Endothelial cell of umbilical vein (primary cell): ENCODE measurements around the gene RNF224.

Experiments used
- EZH2 ChIP-seq: IDR thresholded peaks from 2 replicates; pipeline ENCODE4 v1.6.1; 2012; ENCODE audit warnings: borderline replicate concordance, low read depth, mild to moderate bottlenecking, moderate library complexity, low read length, inconsistent platforms; ENCODE audit not compliant: severe bottlenecking
- FOS ChIP-seq: IDR thresholded peaks from 2 replicates; pipeline ENCODE4 v1.6.1; 2011; ENCODE audit warnings: mild to moderate bottlenecking, low read length, moderate library complexity, borderline replicate concordance; ENCODE audit not compliant: insufficient read depth
- GATA2 ChIP-seq: IDR thresholded peaks from 2 replicates; pipeline ENCODE4 v1.7.0; 2011; ENCODE audit warnings: low read depth, mild to moderate bottlenecking, moderate library complexity, mixed read lengths, low read length; ENCODE audit not compliant: insufficient read length, insufficient read depth
- JUN ChIP-seq: IDR thresholded peaks from 2 replicates; pipeline ENCODE4 v1.6.1; 2011; ENCODE audit warnings: borderline replicate concordance, low read depth; ENCODE audit not compliant: insufficient read length, insufficient read depth
- MYC ChIP-seq: IDR thresholded peaks from one replicate; pipeline ENCODE4 v1.6.1; 2011; ENCODE audit warnings: mild to moderate bottlenecking, low read depth, low read length
- POLR2A ChIP-seq: IDR thresholded peaks from 2 replicates; pipeline ENCODE4 v1.6.1; 2012; ENCODE audit warnings: low read depth, mild to moderate bottlenecking, control low read depth, low read length
- POLR2AphosphoS5 ChIP-seq: IDR thresholded peaks from 2 replicates; pipeline ENCODE4 v1.6.1; 2012; ENCODE audit warnings: low read depth, mild to moderate bottlenecking, control low read depth, low read length, moderate library complexity; ENCODE audit not compliant: insufficient read depth
- TF ChIP-seq, protein P1 (sequence below), 2 donors: IDR thresholded peaks; 1 replicate in 1 of 2; 2 replicates in 1 of 2; pipeline ENCODE4 v1.5.1; 2011; ENCODE audit warnings: low read length in 2 of 2, mild to moderate bottlenecking in 2 of 2, moderate library complexity in 2 of 2, control low read depth in 1 of 2, inconsistent platforms in 1 of 2, low read depth in 1 of 2; ENCODE audit not compliant: insufficient read depth in 1 of 2; ENCODE audit errors: extremely low read depth in 1 of 2
- TF ChIP-seq, protein P2 (sequence below): IDR thresholded peaks from 2 replicates; pipeline ENCODE4 v1.6.1; 2011; ENCODE audit not compliant: insufficient read depth, insufficient read length

GRCh38 chr9:137214620-137215019 lies 12.7 kb upstream of the RNF224 start:
- TF ChIP-seq, protein P1, sequence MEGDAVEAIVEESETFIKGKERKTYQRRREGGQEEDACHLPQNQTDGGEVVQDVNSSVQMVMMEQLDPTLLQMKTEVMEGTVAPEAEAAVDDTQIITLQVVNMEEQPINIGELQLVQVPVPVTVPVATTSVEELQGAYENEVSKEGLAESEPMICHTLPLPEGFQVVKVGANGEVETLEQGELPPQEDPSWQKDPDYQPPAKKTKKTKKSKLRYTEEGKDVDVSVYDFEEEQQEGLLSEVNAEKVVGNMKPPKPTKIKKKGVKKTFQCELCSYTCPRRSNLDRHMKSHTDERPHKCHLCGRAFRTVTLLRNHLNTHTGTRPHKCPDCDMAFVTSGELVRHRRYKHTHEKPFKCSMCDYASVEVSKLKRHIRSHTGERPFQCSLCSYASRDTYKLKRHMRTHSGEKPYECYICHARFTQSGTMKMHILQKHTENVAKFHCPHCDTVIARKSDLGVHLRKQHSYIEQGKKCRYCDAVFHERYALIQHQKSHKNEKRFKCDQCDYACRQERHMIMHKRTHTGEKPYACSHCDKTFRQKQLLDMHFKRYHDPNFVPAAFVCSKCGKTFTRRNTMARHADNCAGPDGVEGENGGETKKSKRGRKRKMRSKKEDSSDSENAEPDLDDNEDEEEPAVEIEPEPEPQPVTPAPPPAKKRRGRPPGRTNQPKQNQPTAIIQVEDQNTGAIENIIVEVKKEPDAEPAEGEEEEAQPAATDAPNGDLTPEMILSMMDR (IDR thresholded peaks at IDR 0.05; ENCODE audit: extremely low read depth in 1 of 2, insufficient read depth in 1 of 2, low read depth in 1 of 2, low read length in 2 of 2), result no peak
- TF ChIP-seq POLR2A (no peak), POLR2AphosphoS5 (no peak), EZH2 (no peak), MYC (no peak), FOS (no peak), GATA2 (no peak), JUN (no peak)
- TF ChIP-seq, protein P2, sequence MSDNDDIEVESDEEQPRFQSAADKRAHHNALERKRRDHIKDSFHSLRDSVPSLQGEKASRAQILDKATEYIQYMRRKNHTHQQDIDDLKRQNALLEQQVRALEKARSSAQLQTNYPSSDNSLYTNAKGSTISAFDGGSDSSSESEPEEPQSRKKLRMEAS, result no peak
